Activated naive CD4-positive, alpha-beta T cell (primary cell): Measurements from ENCODE around the gene RIPPLY2.
"Not testable (repeated sequence)": the region's sequence is repeated elsewhere in the genome, so short reads cannot be mapped to it uniquely, and the experiment has no call there.

Experiments used
- DNase-seq, 4 experiments: peaks; one replicate each; lab custom pipeline; 2025; lab: John Stamatoyannopoulos, UW

The RIPPLY2 gene, protein sequence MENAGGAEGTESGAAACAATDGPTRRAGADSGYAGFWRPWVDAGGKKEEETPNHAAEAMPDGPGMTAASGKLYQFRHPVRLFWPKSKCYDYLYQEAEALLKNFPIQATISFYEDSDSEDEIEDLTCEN

DNA sequence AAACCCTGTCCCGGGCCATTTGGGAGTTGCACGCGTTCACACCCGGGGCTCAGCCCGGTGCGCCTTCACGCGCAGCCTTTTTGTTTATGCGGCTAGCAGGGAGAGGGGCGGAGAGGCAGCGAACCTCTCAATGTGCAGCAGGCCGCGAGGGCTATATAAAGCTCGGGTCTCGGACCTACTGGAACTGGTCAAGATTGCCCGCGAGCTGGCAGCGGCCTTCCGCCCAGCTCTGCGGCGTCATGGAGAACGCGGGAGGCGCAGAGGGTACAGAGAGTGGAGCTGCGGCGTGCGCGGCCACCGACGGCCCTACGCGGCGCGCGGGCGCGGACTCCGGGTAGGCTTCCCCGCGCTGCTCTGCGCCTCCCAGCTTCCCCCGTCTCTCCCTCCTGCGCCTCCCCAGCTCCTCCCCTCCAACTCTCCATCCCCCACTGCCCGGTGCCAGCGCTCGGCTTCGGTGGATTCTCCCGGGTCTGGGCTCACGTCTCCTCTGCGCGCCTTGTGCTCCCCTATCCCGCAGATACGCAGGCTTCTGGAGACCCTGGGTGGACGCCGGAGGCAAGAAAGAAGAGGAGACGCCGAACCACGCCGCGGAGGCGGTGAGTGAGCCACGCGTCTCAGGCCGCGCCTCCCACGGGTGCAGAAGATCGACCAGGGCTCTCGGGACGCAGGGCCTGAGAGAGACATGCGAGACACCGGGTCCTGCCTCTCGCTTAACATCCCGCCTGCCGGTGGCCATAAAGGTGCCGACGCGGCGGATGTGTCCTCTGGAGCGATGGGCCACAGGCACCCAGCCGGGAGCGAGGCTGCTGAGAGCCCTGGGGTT lies at the start of gene RIPPLY2:
Gene RIPPLY2 (plus strand): TSS at position 183 of the 823 bp plus-strand sequence. CDS start 57 bp downstream, at position 240.
- DNase-seq, result no peak

DNA sequence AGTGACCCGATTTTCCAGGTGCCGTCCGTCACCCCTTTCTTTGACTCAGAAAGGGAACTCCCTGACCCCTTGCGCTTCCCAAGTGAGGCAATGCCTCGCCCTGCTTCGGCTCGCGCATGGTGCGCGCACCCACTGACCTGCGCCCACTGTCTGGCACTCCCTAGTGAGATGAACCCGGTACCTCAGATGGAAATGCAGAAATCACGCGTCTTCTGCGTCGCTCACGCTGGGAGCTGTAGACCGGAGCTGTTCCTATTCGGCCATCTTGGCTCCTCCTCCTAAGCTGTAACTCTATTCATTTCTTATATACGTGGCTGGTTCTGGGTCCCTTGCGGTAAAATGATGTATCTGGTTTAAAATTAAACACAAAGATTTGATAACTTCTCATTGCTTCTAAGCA lies 49.7 kb upstream of the RIPPLY2 start:
- DNase-seq, result not testable (repeated sequence)

DNA sequence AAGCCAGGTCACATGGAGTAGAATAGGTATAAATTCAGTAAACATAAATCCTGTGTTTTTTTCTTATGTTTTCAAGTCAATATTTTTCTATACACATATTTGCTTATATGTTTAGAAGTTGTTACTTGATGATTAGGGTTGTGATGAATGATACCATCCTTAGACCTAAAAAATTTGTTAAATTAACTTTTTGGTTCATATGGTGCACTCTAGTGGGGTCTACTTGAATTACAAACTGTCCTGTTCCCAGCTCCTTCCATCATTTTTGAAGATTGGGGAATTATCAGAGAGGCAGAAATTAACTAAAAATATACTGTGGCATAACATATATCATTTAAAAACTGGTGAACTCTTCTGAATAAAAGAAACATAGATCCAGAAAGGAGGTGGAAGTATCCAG lies 48.3 kb upstream of the RIPPLY2 start:
- DNase-seq, result no peak

- DNase-seq, result no peak
Measured at GRCh38 chr6:83808005-83808404, 45.2 kb upstream of the RIPPLY2 start.

- no peak for DNase-seq
Measured at GRCh38 chr6:83808926-83809325, 44.2 kb upstream of the RIPPLY2 start.

DNA sequence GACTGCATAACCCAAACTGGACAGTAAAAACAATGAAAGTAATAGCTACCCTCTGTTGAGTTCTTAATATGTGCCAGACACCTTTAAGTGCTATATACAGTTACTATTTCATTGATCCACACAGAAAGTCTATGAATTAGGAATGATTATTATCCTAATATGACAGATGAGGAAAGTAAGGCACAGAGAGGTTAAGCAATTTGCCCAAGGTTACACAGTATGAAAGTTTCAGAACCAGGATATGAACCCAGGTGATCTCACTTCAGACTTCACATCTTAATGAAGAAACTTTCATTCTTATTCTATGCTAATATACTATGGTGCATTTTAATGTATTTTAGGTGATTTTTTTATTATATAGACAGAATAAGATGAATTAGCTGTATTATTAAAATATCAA lies 40.6 kb upstream of the RIPPLY2 start:
- DNase-seq, result no peak

GRCh38 chr6:83815631-83816272 lies 37.4 kb upstream of the RIPPLY2 start:
- no peak for DNase-seq

- DNase-seq, result no peak
Measured at GRCh38 chr6:83822629-83823169, 30.5 kb upstream of the RIPPLY2 start.

GRCh38 chr6:83824388-83824801 lies 28.8 kb upstream of the RIPPLY2 start:
- no peak for DNase-seq

DNA sequence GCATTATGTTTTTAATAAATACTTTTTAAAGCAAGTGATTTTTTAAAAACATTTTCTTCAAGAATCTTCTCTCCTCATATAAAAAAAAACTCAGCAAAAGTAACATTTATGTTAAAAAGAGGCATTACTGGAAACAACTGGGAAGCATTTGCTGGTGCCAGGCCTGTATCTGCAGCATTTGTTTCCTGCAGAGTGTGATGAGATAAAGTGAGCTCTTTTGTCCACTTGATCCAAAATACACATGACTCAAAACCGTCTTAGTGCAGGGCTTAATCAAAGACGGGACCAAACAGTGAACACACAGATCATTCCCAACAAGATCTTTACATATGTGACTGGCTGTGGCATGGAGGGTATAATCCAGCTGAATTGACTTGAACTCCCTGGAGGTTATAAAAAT lies 28.3 kb upstream of the RIPPLY2 start:
- DNase-seq, result no peak

DNA sequence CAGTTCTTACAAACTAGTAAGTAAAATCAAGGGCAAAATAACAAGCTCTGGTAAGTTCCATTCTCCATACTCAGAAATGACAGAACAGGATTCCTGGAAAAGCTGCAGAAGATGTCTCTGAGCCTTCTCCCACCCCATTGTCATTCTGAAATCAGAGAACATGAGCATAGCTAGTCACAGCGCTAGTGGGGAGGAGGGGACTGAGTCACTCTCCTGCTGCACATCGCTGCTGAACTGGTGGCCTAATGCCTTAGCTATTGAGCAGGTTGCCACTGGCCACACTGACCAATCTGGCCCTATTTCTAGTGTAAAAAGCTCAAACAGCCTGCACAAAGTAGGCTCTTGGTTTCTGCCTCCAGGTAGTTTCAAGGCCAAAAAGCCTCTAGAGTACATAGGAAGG lies 26.1 kb upstream of the RIPPLY2 start:
- DNase-seq, result no peak

DNA sequence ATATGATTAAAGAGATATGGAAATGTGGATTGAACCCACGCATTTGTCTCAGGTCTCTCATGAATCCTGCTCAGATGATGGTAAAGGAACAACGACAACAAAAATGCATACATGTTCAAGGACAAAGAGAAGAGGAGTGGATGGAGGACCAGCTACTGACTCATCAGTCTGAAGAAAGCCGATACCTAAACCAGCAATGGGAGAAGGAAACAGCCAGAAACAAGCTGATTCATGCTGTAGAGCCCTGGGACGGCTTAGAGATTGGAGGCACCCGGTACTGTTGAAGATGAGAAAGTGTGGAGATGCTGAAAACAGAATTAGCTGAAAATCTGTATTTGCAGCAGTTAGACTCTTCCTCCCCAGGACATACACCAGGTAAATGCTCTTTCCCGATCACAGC lies 14.4 kb upstream of the RIPPLY2 start:
- no peak for DNase-seq

- no peak for DNase-seq
Measured at GRCh38 chr6:83844170-83844569, 9.0 kb upstream of the RIPPLY2 start.

DNA sequence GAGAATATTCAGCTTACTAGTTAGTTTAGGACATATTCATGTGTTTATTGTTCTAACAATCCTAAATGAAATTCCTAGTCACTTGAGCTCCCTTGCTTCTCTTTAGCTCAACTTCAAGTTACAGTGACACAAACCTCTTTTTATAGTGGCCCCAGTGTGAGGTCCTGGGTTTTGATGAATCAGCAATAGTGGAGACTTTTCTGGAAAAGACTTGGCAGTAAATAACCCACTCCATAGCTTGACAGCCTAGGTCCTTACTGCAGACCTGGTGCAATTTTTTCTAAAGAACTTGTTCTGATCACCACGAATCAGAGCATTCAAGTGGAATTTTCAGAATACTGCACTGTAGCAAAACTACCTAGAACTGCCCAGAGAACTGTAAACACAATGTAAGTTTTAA lies 6.9 kb upstream of the RIPPLY2 start:
- no peak for DNase-seq

DNA sequence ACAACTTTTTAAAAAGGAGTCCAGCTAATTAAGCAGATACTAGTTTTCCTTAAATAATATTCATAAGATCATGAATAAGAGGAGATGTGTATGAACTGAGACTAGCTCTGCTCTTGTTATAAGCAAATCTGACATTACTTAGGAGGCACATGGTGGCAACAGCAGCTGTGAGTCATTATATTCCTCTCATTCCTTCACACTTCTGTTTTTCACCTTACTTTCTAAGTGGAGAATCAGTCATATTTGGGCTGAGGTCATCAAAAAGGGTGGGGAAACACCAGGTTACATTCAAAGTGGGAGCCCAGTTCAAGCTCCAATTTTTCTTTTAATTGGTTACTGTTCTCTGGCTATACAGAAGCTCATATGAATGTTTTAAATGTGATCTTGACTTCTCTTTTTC lies 6.0 kb upstream of the RIPPLY2 start:
- DNase-seq, result no peak

DNA sequence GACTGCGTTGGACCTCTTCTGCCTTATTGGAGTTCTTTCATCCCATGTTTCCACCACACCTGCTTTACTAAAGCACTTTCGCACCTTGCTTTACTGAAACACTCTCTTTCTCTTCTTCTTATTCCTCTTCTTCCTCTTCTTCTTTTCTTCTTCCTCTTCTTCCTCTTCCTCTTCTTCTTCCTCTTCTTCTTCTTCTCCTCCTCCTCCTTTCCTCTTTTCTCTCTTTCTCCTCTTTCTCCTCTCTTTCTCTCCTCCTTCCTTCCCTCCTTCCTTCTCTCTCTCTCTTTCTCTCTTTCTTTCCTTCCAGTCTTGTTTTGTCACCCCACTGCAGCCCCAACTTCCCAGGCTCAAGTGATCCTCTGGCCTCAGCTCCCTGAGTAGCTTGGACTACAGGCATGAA lies 4.0 kb upstream of the RIPPLY2 start:
- DNase-seq, result no peak

DNA sequence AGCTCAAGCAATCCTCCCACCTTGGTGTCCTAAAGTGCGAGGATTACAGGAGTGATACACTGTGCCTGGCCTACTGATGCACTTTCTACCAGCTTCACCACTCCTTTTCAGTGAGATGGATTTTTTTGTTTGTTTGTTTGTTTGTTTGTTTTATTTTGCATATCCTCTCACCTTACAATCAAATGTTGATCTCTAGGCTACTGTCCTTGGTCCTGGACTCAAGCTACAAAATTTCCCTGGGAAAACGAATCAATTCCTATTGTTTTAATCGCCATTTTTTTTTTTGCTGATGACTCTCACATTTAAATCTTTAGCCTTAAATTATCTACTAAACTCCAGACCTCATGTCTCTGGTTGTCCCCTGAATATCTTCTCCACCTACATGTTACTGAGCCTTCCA lies 3.5 kb upstream of the RIPPLY2 start:
- no peak for DNase-seq

- DNase-seq, result no peak
Measured at GRCh38 chr6:83852528-83853177, 507 bp upstream of the RIPPLY2 start.

DNA sequence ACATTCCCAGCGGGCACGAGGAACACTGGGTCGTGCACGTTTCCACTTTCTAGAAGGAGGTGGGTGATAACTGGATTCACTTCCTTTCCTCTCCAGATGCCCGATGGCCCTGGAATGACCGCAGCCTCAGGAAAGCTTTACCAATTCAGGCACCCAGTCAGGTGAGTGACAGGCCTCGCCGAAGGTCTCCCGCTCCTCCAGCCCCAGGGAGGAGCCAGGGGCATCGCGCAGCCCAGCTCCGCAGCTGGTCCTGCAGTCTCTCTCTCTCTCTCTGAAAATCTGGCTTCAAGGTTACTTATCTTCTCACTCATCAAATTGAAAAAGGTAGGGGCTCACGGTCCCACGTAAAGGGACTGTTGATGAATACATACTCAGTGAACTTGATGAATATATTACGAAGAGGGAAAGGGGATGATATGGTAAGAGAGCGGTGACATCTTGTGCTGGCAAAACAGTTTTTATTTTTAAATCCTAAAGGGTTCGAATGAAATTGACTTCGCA lies 891 bp downstream of the RIPPLY2 start:
- DNase-seq, result no peak

GRCh38 chr6:83854766-83855165 lies 1.6 kb downstream of the RIPPLY2 start:
- no peak for DNase-seq

GRCh38 chr6:83859410-83860358 lies 6.5 kb downstream of the RIPPLY2 start, which contains the start of gene CYB5R4:
CYB5R4 (plus strand) TSS chr6:83859689; CDS start chr6:83859783, 94 bp downstream.
- peak; percentile 74 to 89 (median 84) for DNase-seq
